Measurements from ENCODE around the gene ERGIC1.

- TF ChIP-seq FOXM1 (IDR thresholded peaks at IDR 0.05; ENCODE audit: borderline replicate concordance) (no peak), SP1 (IDR thresholded peaks at IDR 0.05) (no peak)
These were observed 81.5 kb downstream of the ERGIC1 start for GRCh38 chr5:172915514-172915913.

Data from HEK293T (cell line).